Measurements from ENCODE around the gene SAMD5. TPM values are rescaled to one million over a fixed set of nuclear protein-coding genes. Genes with fewer than 3 reads are reported as not detected.

The SAMD5 gene
- total and polyA plus RNA-seq, 9 of the 15 experiments (the other 6 are each of a cell fraction or from before 2014, with no cell fraction given): 0.15 to 0.91 (median 0.55) TPM

GRCh38 chr6:147506704-147507114 lies 1.8 kb upstream of the SAMD5 start:
- H3K4me3 ChIP-seq: no peak overlapping the region
- FAIRE-seq (peak; percentile 87), ATAC-seq (peak; percentile 92), DNase-seq (ENCODE audit: extremely low read depth in 1 of 4, low spot score in 3 of 4) (peak; percentile 85 to 88 (median 87))
- H2AFZ ChIP-seq (ENCODE audit: low read depth, low read length): no peak overlapping the region
- ChIA-PET POLR2A (interaction anchor here (1.1 kb wide), 1 partner anchor 13 kb away, joined by 3 read pairs; no protein-coding TSS in a partner anchor), CTCF (ENCODE audit: low intra/inter-chr PET ratio) (interaction anchor here (0.7 to 3.6 kb wide), 7 partner anchors 116 to 958 kb away, joined by 3 to 27 read pairs (median 5); no protein-coding TSS in a partner anchor)
- under 1% methylated on average over 28 of the region's 30 CpGs for WGBS (ENCODE audit: insufficient coverage, low coverage, missing lambda C conversion rate)
- H3K27me3 ChIP-seq (ENCODE audit: control insufficient read depth in 2 of 2, insufficient read depth in 2 of 2, low read length in 2 of 2): peaks cover 9 to 33% of the 10 kb centered on the region in 2 experiments
- no peaks in the 10 kb centered on the region for H3K9me1 ChIP-seq (ENCODE audit: control insufficient read depth, insufficient read depth, low read length)
- in situ Hi-C loops (cut with MboI) (loop anchor here (5.0 kb wide), 1 partner anchor 661 kb away; no protein-coding TSS in a partner anchor), intact Hi-C loops (cut with micrococcal nuclease) (loop anchor here (1.0 to 10.0 kb wide), 9 partner anchors 40 to 958 kb away; no protein-coding TSS in a partner anchor)
- peaks cover 18 to 29% of the 10 kb centered on the region in 2 experiments; a peak in 4 of 5 replicates for H3K4me1 ChIP-seq (replicated peaks in 1 of 2; ENCODE audit: control insufficient read depth in 2 of 2, insufficient read depth in 2 of 2, low read length in 2 of 2)
- no TSS peak for BruUV-seq (replicated peaks)
- H3K36me3 ChIP-seq (ENCODE audit: control insufficient read depth, insufficient read depth, low read length): no peaks in the 10 kb centered on the region
- no peaks in the 10 kb centered on the region for H3K79me2 ChIP-seq (ENCODE audit: control insufficient read depth, insufficient read depth, low read length)
- H4K20me1 ChIP-seq (replicated peaks; ENCODE audit: control insufficient read depth, insufficient read depth, low read length): peaks cover 9% of the 10 kb centered on the region; the same call in 1 of the 2 replicates
- H3K9me3 ChIP-seq (replicated peaks; ENCODE audit: control insufficient read depth, insufficient read depth, low read depth, low read length): no peaks in the 10 kb centered on the region
- no peak overlapping the region for H3K9ac ChIP-seq (ENCODE audit: insufficient read depth in 1 of 2, low read depth in 2 of 2, low read length in 2 of 2)
- H3K4me2 ChIP-seq (ENCODE audit: insufficient read depth, low read length): no peak overlapping the region
- no peak overlapping the region for H3K27ac ChIP-seq (ENCODE audit: extremely low read depth, low read depth, low read length)
- TF ChIP-seq TFAP4 (CRISPR knock-in tag; IDR thresholded peaks at IDR 0.05; ENCODE audit: borderline replicate concordance) (peak; percentile 33; the same call in 1 of the 2 replicates), ZSCAN29 (IDR thresholded peaks at IDR 0.05) (no peak), CCAR2 (IDR thresholded peaks at IDR 0.05; ENCODE audit: low read depth, low read length) (no peak), SMC3 (conservative IDR thresholded peaks at IDR 0.05; ENCODE audit: insufficient read depth, low read depth, low read length) (peak; percentile 96), MAZ (CRISPR knock-in tag; conservative IDR thresholded peaks at IDR 0.05 in 1 of 2, IDR thresholded peaks at IDR 0.05 in 1 of 2) (peak; percentile 77 to 85; a peak in 3 of 4 replicates), CTCF (IDR thresholded peaks at IDR 0.05 in 2 of 3, conservative IDR thresholded peaks at IDR 0.05 in 1 of 3; ENCODE audit: insufficient read depth in 2 of 3, low read depth in 1 of 3, low read length in 3 of 3) (peak; percentile 93 to 94 (median 94))
- TF ChIP-seq, protein P1, sequence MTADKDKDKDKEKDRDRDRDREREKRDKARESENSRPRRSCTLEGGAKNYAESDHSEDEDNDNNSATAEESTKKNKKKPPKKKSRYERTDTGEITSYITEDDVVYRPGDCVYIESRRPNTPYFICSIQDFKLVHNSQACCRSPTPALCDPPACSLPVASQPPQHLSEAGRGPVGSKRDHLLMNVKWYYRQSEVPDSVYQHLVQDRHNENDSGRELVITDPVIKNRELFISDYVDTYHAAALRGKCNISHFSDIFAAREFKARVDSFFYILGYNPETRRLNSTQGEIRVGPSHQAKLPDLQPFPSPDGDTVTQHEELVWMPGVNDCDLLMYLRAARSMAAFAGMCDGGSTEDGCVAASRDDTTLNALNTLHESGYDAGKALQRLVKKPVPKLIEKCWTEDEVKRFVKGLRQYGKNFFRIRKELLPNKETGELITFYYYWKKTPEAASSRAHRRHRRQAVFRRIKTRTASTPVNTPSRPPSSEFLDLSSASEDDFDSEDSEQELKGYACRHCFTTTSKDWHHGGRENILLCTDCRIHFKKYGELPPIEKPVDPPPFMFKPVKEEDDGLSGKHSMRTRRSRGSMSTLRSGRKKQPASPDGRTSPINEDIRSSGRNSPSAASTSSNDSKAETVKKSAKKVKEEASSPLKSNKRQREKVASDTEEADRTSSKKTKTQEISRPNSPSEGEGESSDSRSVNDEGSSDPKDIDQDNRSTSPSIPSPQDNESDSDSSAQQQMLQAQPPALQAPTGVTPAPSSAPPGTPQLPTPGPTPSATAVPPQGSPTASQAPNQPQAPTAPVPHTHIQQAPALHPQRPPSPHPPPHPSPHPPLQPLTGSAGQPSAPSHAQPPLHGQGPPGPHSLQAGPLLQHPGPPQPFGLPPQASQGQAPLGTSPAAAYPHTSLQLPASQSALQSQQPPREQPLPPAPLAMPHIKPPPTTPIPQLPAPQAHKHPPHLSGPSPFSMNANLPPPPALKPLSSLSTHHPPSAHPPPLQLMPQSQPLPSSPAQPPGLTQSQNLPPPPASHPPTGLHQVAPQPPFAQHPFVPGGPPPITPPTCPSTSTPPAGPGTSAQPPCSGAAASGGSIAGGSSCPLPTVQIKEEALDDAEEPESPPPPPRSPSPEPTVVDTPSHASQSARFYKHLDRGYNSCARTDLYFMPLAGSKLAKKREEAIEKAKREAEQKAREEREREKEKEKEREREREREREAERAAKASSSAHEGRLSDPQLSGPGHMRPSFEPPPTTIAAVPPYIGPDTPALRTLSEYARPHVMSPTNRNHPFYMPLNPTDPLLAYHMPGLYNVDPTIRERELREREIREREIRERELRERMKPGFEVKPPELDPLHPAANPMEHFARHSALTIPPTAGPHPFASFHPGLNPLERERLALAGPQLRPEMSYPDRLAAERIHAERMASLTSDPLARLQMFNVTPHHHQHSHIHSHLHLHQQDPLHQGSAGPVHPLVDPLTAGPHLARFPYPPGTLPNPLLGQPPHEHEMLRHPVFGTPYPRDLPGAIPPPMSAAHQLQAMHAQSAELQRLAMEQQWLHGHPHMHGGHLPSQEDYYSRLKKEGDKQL (CRISPR knock-in tag; IDR thresholded peaks at IDR 0.05; ENCODE audit: borderline replicate concordance): no peak
- TF ChIP-seq, protein P2, sequence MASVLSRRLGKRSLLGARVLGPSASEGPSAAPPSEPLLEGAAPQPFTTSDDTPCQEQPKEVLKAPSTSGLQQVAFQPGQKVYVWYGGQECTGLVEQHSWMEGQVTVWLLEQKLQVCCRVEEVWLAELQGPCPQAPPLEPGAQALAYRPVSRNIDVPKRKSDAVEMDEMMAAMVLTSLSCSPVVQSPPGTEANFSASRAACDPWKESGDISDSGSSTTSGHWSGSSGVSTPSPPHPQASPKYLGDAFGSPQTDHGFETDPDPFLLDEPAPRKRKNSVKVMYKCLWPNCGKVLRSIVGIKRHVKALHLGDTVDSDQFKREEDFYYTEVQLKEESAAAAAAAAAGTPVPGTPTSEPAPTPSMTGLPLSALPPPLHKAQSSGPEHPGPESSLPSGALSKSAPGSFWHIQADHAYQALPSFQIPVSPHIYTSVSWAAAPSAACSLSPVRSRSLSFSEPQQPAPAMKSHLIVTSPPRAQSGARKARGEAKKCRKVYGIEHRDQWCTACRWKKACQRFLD (CRISPR knock-in tag; IDR thresholded peaks at IDR 0.05): peak; percentile 45; the same call in 1 of the 2 replicates

Data from K562 (cell line).